ENCODE data around the gene AAK1.

GRCh38 chr2:69544951-69545350 lies 98.6 kb downstream of the AAK1 start:
- TF ChIP-seq POLR2A (IDR thresholded peaks at IDR 0.05) (no peak), CTCF (IDR thresholded peaks at IDR 0.05) (no peak)
